Effector memory CD8-positive, alpha-beta T cell (primary cell): ENCODE measurements around the gene CLSTN2.

Experiments
- ATAC-seq: fragments of 150-1000 bp; cut with Tn5 transposase; replicated peaks from 2 replicates; pipeline ENCODE4 v1.10.0; 2021; ENCODE audit warnings: mild to moderate bottlenecking, moderate library complexity
- DNase-seq, 3 experiments: peaks; one replicate each; pipeline ENCODE4 v3.0.0; 2021
- H3K27ac Mint-ChIP-seq, 2 donors: one replicate each; pipeline ENCODE4 v1.8.0; 2022; ENCODE audit warnings: mild to moderate bottlenecking in 2 of 2, mixed read lengths in 2 of 2, moderate library complexity in 2 of 2
- H3K27me3 Mint-ChIP-seq, 2 donors: one replicate each; pipeline ENCODE4 v1.8.0; 2022; ENCODE audit warnings: mixed read lengths in 2 of 2
- H3K36me3 Mint-ChIP-seq: one replicate; pipeline ENCODE4 v1.8.0; 2022; ENCODE audit warnings: mild to moderate bottlenecking, moderate library complexity, mixed read lengths; ENCODE audit not compliant: insufficient read depth
- H3K4me1 Mint-ChIP-seq, 2 donors: one replicate each; pipeline ENCODE4 v1.8.0; 2022; ENCODE audit warnings: low read depth in 2 of 2, mixed read lengths in 2 of 2
- H3K4me3 Mint-ChIP-seq, 2 donors: one replicate each; pipeline ENCODE4 v1.8.0; 2022; ENCODE audit warnings: mild to moderate bottlenecking in 2 of 2, mixed read lengths in 2 of 2, moderate library complexity in 2 of 2
- H3K9me3 Mint-ChIP-seq, 2 donors: one replicate each; pipeline ENCODE4 v1.8.0; 2022; ENCODE audit warnings: mixed read lengths in 2 of 2

Gene CLSTN2

DNA sequence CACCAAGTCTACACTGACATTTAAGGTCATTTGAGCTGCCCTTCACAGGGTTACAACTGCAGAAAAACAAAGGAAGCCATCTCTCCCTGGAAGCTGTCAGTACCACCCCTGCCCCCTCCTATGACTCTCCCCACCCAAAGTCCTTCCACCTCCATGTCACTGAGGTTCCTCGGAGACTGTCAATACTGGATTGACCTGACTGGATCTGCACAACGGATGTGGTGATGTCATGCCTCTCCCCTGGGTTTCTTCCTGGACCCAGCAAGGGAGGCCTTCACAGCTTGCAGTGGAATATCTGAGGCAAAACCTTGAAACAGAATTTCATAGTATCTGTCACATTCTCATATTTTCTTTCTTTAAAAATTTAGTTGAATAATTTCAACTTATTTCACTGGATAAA is 153.5 kb downstream of the CLSTN2 start:
- Mint-ChIP-seq H3K9me3 (peaks cover 0 to 5% of the 10 kb centered on the region in 2 donors), H3K27me3 (peaks cover 0 to 9% of the 10 kb centered on the region in 2 donors), H3K27ac (no peak overlapping the region), H3K4me1 (no peaks in the 10 kb centered on the region), H3K36me3 (no peaks in the 10 kb centered on the region), H3K4me3 (no peak overlapping the region)
- ATAC-seq (no peak), DNase-seq (no peak)

- Mint-ChIP-seq H3K4me3 (no peak overlapping the region), H3K27ac (no peak overlapping the region), H3K4me1 (no peaks in the 10 kb centered on the region), H3K27me3 (peaks cover 0 to 9% of the 10 kb centered on the region in 2 donors), H3K36me3 (no peaks in the 10 kb centered on the region), H3K9me3 (peaks cover 0 to 5% of the 10 kb centered on the region in 2 donors)
- DNase-seq: no peak
- no peak for ATAC-seq
These were observed 154.6 kb downstream of the CLSTN2 start for GRCh38 chr3:140089403-140090072.

DNA sequence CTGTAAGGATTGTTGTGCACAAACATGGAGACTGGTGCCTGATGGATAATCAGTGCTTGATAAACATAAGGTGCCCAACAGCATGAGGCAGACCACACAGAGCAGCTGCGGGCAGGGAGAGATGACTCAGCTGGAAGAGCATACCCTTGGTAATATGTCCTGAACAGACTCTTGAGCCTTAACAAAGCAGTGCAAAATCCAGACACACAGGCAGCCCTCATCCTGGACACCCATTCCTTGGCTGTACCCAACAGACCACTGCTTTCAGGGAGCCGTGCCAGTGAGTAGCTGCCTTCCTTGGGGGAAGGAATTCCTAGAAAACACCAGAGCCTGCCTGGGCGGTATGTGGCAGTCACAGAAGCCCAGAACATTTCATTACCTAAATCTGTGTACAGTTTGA is 156.2 kb downstream of the CLSTN2 start:
- Mint-ChIP-seq H3K27me3 (peaks cover 0 to 9% of the 10 kb centered on the region in 2 donors), H3K9me3 (peaks cover 0 to 5% of the 10 kb centered on the region in 2 donors), H3K36me3 (no peaks in the 10 kb centered on the region), H3K4me1 (no peaks in the 10 kb centered on the region), H3K4me3 (no peak overlapping the region), H3K27ac (no peak overlapping the region)
- DNase-seq (no peak), ATAC-seq (no peak)

DNA sequence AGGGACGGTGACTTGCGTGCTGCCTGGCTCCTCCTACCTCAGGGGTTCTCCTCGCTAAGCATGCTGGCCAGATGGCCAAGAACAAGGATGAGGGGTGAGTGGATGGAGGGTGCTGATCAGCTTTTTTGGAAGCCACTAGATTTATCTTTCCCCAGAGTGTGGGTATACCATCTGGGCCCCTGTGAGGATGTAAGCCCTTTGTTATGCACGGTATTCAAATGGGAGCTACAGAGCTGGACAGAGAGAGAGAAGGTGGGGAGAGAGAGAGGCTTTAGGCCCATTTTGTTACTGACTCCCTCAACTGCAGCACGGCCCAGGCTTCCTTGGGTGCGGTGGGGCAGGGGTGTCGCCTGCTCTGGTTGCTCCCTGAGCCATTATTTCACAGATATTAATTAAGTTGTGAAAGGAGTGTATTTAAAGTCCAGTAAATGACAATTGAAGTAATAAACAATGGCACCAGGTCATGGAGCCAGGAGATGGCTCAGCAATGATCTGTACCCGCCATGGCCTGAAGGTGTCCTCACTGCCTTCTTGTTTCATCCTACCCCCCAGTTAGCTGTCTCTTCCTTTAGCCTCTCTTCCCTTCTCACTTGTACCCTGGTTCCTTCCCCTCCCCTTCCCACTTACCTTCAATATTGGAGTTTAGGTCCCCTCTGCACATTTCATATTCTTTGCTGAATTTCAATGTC is 158.0 kb downstream of the CLSTN2 start:
- Mint-ChIP-seq H3K36me3 (no peaks in the 10 kb centered on the region), H3K9me3 (peaks cover 0 to 5% of the 10 kb centered on the region in 2 donors), H3K27me3 (peaks cover 0 to 9% of the 10 kb centered on the region in 2 donors), H3K27ac (no peak overlapping the region), H3K4me3 (no peak overlapping the region), H3K4me1 (no peaks in the 10 kb centered on the region)
- ATAC-seq (no peak), DNase-seq (no peak)

DNA sequence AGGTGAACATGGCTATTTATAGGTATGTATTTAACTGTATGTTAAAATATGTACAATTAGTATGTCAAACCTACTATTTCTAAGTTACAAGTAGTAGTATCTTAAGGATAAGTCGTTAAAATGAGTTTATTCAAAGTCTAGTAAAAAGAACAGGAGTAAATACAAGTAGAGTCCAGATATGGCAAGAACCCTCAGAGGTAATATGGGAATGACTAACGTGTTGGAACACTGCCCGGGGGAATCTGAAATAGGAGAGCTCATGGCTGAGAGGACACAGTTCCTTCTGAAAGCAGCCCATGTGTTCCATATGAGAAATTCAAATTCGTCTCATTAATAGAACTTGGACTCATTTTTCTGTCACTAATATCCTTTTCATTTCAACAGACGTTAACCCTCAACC is 158.8 kb downstream of the CLSTN2 start:
- Mint-ChIP-seq H3K4me3 (no peak overlapping the region), H3K27ac (no peak overlapping the region), H3K27me3 (peaks cover 0 to 9% of the 10 kb centered on the region in 2 donors), H3K9me3 (peaks cover 0 to 5% of the 10 kb centered on the region in 2 donors), H3K36me3 (no peaks in the 10 kb centered on the region), H3K4me1 (no peaks in the 10 kb centered on the region)
- DNase-seq: no peak
- no peak for ATAC-seq

DNA sequence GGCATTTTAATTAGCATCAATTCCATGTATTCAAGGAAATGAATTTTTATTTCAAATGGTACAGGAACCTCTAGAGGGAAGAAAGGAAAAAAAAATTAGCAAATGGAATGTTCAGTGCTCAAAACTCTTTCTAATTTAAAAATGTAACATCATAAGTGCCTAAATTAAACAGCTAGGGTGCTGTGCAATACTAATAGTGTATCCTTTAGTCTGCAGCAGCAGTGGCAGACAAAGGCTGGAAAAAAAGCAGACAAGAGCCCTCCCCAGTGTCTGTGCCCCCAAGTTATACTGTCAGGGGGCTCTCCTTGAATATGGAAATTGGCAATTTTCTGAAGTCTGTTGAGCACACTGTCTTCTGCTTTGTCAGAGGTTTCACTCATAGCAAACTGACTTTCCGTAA is 159.5 kb downstream of the CLSTN2 start:
- no peaks in the 10 kb centered on the region for H3K4me1 Mint-ChIP-seq
- ATAC-seq (no peak), DNase-seq (no peak)
- H3K4me3 Mint-ChIP-seq: no peak overlapping the region
- H3K9me3 Mint-ChIP-seq: peaks cover 0 to 5% of the 10 kb centered on the region in 2 donors
- H3K27ac Mint-ChIP-seq: no peak overlapping the region
- H3K27me3 Mint-ChIP-seq: peaks cover 0 to 9% of the 10 kb centered on the region in 2 donors
- H3K36me3 Mint-ChIP-seq: no peaks in the 10 kb centered on the region

DNA sequence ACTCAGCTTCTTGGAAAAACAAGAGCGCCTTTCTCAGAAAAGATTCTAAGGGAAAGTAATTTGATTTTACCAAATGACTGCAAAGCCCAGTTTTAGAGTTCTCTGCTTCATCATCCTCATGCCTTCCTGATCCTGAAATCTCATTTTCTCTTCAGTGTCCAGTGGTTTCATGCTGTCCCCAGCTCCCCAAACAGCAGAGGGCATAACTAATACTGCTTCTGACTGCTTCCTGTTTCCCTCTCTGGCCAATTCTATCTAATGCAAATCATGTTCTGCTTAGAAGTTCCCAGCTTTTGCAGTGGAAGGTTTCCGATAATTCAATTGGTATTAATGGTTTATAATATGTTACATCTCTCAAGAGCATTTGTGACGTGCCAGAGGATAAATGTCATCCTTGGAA is 161.1 kb downstream of the CLSTN2 start:
- no peaks in the 10 kb centered on the region for H3K36me3 Mint-ChIP-seq
- ATAC-seq (no peak), DNase-seq (no peak)
- peaks cover 0 to 21% of the 10 kb centered on the region in 2 donors for H3K27me3 Mint-ChIP-seq
- H3K9me3 Mint-ChIP-seq: no peaks in the 10 kb centered on the region
- no peaks in the 10 kb centered on the region for H3K4me1 Mint-ChIP-seq
- no peak overlapping the region for H3K27ac Mint-ChIP-seq
- no peak overlapping the region for H3K4me3 Mint-ChIP-seq

DNA sequence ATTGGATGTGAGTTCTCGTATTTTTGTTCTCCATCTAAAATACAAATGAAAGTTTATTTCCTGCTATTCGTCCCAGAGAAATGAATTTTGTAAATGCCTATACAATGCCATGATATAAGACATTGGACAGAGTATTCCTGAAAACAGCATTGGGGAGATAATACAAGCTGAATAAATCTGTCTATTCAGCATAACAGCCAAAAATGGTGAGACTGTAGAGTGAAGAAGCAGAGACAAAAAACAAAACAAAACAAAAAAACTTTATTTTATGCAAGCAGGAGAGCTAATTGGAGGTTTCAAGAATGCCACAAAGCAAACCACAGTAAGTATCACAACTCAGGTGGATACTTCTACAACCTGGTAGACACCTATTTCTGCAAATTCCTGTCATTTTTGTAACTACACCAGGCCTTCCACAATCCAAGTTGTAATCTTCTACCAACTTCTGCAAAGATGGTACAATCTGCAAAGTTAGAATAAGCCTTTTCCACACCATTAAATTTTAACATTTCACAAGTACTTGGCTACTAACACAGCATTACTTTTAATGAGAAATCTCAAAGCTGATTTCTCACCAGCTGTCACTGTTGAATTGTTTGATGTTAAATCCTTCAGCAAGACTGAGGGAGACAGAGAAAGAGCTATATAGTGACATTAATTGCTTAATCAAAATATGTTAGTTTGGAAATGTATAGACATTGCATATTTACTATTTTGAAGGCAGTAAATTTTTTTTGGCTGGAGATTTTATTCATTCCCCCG is 163.1 kb downstream of the CLSTN2 start:
- no peak overlapping the region for H3K27ac Mint-ChIP-seq
- DNase-seq (no peak), ATAC-seq (no peak)
- H3K4me3 Mint-ChIP-seq: no peak overlapping the region
- H3K9me3 Mint-ChIP-seq: no peaks in the 10 kb centered on the region
- peaks cover 0 to 12% of the 10 kb centered on the region in 2 donors for H3K27me3 Mint-ChIP-seq
- no peaks in the 10 kb centered on the region for H3K36me3 Mint-ChIP-seq
- no peaks in the 10 kb centered on the region for H3K4me1 Mint-ChIP-seq

DNA sequence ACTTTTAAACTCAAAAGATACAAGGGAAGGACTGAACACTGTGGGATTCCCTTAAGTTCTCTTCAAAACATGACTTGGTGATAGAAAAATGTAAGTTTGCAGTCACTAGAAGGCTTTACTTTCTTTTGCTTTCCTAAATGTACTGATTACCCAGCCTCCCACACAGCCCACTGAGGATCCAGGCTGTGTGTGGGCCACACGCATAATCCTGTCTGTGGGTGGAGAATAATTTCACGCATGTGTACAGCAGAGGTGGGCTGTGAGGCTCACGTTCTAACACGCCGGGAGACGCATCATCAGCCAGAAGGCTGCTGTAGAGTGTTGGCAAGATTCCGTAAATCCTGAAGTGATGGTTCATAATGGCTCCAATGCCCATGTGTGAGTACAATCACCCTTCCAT is 165.5 kb downstream of the CLSTN2 start:
- no peak overlapping the region for H3K27ac Mint-ChIP-seq
- ATAC-seq (no peak), DNase-seq (no peak)
- H3K9me3 Mint-ChIP-seq: peaks cover 0 to 2% of the 10 kb centered on the region in 2 donors
- no peaks in the 10 kb centered on the region for H3K4me1 Mint-ChIP-seq
- no peaks in the 10 kb centered on the region for H3K36me3 Mint-ChIP-seq
- H3K27me3 Mint-ChIP-seq: peaks cover 0 to 12% of the 10 kb centered on the region in 2 donors
- H3K4me3 Mint-ChIP-seq: no peak overlapping the region

DNA sequence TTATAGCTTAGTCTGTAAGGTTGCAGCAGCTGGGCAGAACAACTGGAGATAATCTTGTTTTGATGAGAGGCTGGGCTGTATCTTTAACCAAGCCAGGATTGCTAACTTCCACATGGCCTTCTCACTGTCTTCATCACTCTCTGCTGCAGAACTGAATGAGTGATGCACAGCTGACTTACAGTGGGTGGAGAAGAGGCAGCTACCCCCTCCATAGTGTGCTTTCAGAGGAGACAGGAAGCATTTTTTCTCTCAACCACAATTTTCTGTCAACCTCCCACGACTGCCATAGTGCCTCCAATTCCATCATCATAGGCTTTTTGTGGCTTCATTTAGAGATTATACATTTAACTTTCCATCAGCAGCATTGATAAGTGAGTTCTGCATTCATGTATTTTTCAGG is 168.2 kb downstream of the CLSTN2 start:
- no peak overlapping the region for H3K4me3 Mint-ChIP-seq
- peaks cover 0 to 12% of the 10 kb centered on the region in 2 donors for H3K27me3 Mint-ChIP-seq
- no peak for DNase-seq
- peaks cover 0 to 2% of the 10 kb centered on the region in 2 donors for H3K9me3 Mint-ChIP-seq
- ATAC-seq: no peak
- no peaks in the 10 kb centered on the region for H3K4me1 Mint-ChIP-seq
- H3K27ac Mint-ChIP-seq: no peak overlapping the region
- H3K36me3 Mint-ChIP-seq: no peaks in the 10 kb centered on the region

- ATAC-seq (no peak), DNase-seq (no peak)
- no peaks in the 10 kb centered on the region for H3K36me3 Mint-ChIP-seq
- no peak overlapping the region for H3K27ac Mint-ChIP-seq
- H3K4me3 Mint-ChIP-seq: no peak overlapping the region
- H3K27me3 Mint-ChIP-seq: peaks cover 0 to 12% of the 10 kb centered on the region in 2 donors
- H3K9me3 Mint-ChIP-seq: peaks cover 0 to 2% of the 10 kb centered on the region in 2 donors
- H3K4me1 Mint-ChIP-seq: no peaks in the 10 kb centered on the region
These were observed 169.1 kb downstream of the CLSTN2 start for GRCh38 chr3:140103986-140104645.

GRCh38 chr3:140113996-140114788 is 179.2 kb downstream of the CLSTN2 start:
- no peak overlapping the region for H3K4me3 Mint-ChIP-seq
- no peak for DNase-seq
- H3K36me3 Mint-ChIP-seq: no peaks in the 10 kb centered on the region
- H3K27ac Mint-ChIP-seq: no peak overlapping the region
- no peaks in the 10 kb centered on the region for H3K4me1 Mint-ChIP-seq
- no peak for ATAC-seq
- peaks cover 7 to 18% of the 10 kb centered on the region in 2 donors for H3K27me3 Mint-ChIP-seq
- no peaks in the 10 kb centered on the region for H3K9me3 Mint-ChIP-seq

DNA sequence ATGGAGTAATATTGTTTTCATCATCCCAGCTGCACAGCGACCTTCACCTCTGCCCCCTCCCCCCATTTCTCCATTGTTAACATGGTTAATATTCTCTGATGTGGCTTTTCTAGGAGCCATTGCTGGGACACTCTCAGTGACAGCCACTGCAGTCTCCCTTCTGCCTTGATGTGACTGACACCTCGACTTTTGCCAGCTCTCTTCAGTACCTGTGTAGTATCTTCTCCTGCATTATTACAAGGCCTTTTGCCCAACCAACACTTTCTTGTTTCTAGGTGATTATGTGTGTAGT is 179.8 kb downstream of the CLSTN2 start:
- Mint-ChIP-seq H3K4me3 (no peak overlapping the region), H3K9me3 (no peaks in the 10 kb centered on the region), H3K36me3 (no peaks in the 10 kb centered on the region), H3K27ac (no peak overlapping the region), H3K27me3 (peaks cover 7 to 18% of the 10 kb centered on the region in 2 donors), H3K4me1 (no peaks in the 10 kb centered on the region)
- ATAC-seq: no peak
- no peak for DNase-seq
